Esophagus (tissue), 2 donors: Measurements from ENCODE around the gene GTF2IRD1. TPM values are rescaled to one million over a fixed set of nuclear protein-coding genes. Genes with fewer than 3 reads are reported as not detected.
"Not testable (repeated sequence)": the region's sequence is repeated elsewhere in the genome, so short reads cannot be mapped to it uniquely, and the experiment has no call there.

ENCODE experiments used
- H3K27ac ChIP-seq, 2 donors: one replicate each; pipeline ENCODE4 v1.5.1; 2013; ENCODE audit warnings: low read depth in 2 of 2, mild to moderate bottlenecking in 2 of 2, inconsistent platforms in 1 of 2, low read length in 1 of 2, moderate library complexity in 1 of 2
- H3K27me3 ChIP-seq, 2 donors: one replicate each; pipeline ENCODE4 v1.6.1; 2013; ENCODE audit warnings: low read length in 2 of 2, control low read depth in 1 of 2, mild to moderate bottlenecking in 1 of 2; ENCODE audit not compliant: insufficient read depth in 2 of 2, control insufficient read depth in 1 of 2
- H3K36me3 ChIP-seq, 2 donors: one replicate each; pipeline ENCODE4 v1.6.1; 2013; ENCODE audit warnings: low read length in 1 of 2; ENCODE audit not compliant: control insufficient read depth in 2 of 2, insufficient read depth in 2 of 2
- H3K4me1 ChIP-seq, 2 donors: one replicate each; pipeline ENCODE4 v1.6.1; 2013; ENCODE audit warnings: low read length in 1 of 2; ENCODE audit not compliant: control insufficient read depth in 2 of 2, insufficient read depth in 2 of 2
- H3K4me3 ChIP-seq, 2 donors: one replicate each; pipeline ENCODE4 v1.5.1; 2013; ENCODE audit warnings: low read length in 2 of 2, mild to moderate bottlenecking in 2 of 2, low read depth in 1 of 2, moderate library complexity in 1 of 2
- H3K9me3 ChIP-seq, 2 donors: one replicate each; pipeline ENCODE4 v1.6.1; 2013; ENCODE audit warnings: mild to moderate bottlenecking in 2 of 2, low read depth in 1 of 2, low read length in 1 of 2, moderate library complexity in 1 of 2; ENCODE audit not compliant: control insufficient read depth in 2 of 2, insufficient read depth in 1 of 2
- WGBS, 2 donors: extraction: QIAGEN DNeasy Blood & Tissue Kit; methylation state at CpG; one replicate each; pipeline ENCODE4 v1.1.7; 2013; 5-methylcytosine and 5-hydroxymethylcytosine counted together
- polyA plus RNA-seq, 2 donors: library from polyadenylated mRNA; stranded (reverse); fragments of 200-250 nt; gene quantifications; one replicate each; pipeline ENCODE4 v1.2.3, GENCODE V29; 2013
- donor health status: healthy with polysubstance abuse.
- donor health status: Bipolar disorder and iron deficiency.

Gene GTF2IRD1
- polyA plus RNA-seq, 2 donors: 30.4 to 43.4 TPM

GRCh38 chr7:74428023-74428422, 25.7 kb upstream of the GTF2IRD1 start:
- H3K9me3 ChIP-seq: no peaks in the 10 kb centered on the region
- H3K4me3 ChIP-seq: no peak overlapping the region
- no peaks in the 10 kb centered on the region for H3K36me3 ChIP-seq
- H3K4me1 ChIP-seq: no peaks in the 10 kb centered on the region
- 86 to 91% methylated on average over 4 of the region's 4 CpGs for WGBS, 2 donors
- no peaks in the 10 kb centered on the region for H3K27me3 ChIP-seq
- H3K27ac ChIP-seq: no peak overlapping the region

GRCh38 chr7:74429153-74429747, 24.5 kb upstream of the GTF2IRD1 start:
- no peak overlapping the region for H3K4me3 ChIP-seq
- no peak overlapping the region for H3K27ac ChIP-seq
- 66 to 72% methylated on average over 17 of the region's 17 CpGs for WGBS, 2 donors
- no peaks in the 10 kb centered on the region for H3K9me3 ChIP-seq
- H3K27me3 ChIP-seq: no peaks in the 10 kb centered on the region
- no peaks in the 10 kb centered on the region for H3K36me3 ChIP-seq
- H3K4me1 ChIP-seq: no peaks in the 10 kb centered on the region

GRCh38 chr7:74430409-74430808, 23.3 kb upstream of the GTF2IRD1 start:
- not testable (repeated sequence) for H3K9me3 ChIP-seq, H3K36me3 ChIP-seq, H3K27ac ChIP-seq, H3K4me3 ChIP-seq, H3K4me1 ChIP-seq, H3K27me3 ChIP-seq
- 61 to 72% methylated on average over 9 of the region's 9 CpGs for WGBS, 2 donors

- WGBS, 2 donors: 64 to 72% methylated on average over 12 of the region's 12 CpGs
- no peaks in the 10 kb centered on the region for H3K27me3 ChIP-seq
- no peaks in the 10 kb centered on the region for H3K4me1 ChIP-seq
- H3K27ac ChIP-seq: no peak overlapping the region
- H3K36me3 ChIP-seq: no peaks in the 10 kb centered on the region
- no peaks in the 10 kb centered on the region for H3K9me3 ChIP-seq
- H3K4me3 ChIP-seq: no peak overlapping the region
These were observed 22.7 kb upstream of the GTF2IRD1 start for GRCh38 chr7:74430961-74431466.

GRCh38 chr7:74437291-74437571, 16.5 kb upstream of the GTF2IRD1 start:
- H3K9me3 ChIP-seq, H3K27me3 ChIP-seq, H3K4me3 ChIP-seq, H3K36me3 ChIP-seq, H3K27ac ChIP-seq, H3K4me1 ChIP-seq: not testable (repeated sequence)
- 88 to 100% methylated on average over 1 of the region's 1 CpG for WGBS, 2 donors

DNA sequence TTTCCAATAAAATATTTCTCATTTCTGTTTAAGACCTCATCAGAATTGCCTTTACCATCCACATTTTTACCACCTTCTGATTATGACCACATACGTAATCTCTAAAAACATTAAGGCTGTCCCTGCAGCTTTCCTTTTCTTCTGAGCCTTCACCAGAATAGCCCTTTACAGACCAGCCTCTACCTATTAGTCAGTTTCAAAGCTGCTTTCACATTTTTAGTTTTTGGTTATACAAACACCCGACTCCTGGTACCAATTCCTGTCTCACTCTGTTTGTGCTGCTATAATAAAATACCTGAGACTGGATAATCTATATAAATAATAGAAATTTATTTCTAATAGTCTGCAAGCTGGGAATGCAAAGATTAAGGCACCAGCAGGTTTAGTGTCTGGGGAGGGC, 15.4 kb upstream of the GTF2IRD1 start:
- Histone ChIP-seq H3K36me3 (no peaks in the 10 kb centered on the region), H3K9me3 (peaks cover 0 to 2% of the 10 kb centered on the region in 2 donors), H3K27ac (no peak overlapping the region), H3K27me3 (no peaks in the 10 kb centered on the region), H3K4me3 (no peak overlapping the region), H3K4me1 (no peaks in the 10 kb centered on the region)
- WGBS, 2 donors: 96 to 98% methylated on average over 2 of the region's 2 CpGs

GRCh38 chr7:74439541-74439940, 14.2 kb upstream of the GTF2IRD1 start:
- no peaks in the 10 kb centered on the region for H3K27me3 ChIP-seq
- no peak overlapping the region for H3K27ac ChIP-seq
- H3K4me3 ChIP-seq: no peak overlapping the region
- no peaks in the 10 kb centered on the region for H3K4me1 ChIP-seq
- 93 to 94% methylated on average over 4 of the region's 4 CpGs for WGBS, 2 donors
- H3K36me3 ChIP-seq: no peaks in the 10 kb centered on the region
- peaks cover 0 to 2% of the 10 kb centered on the region in 2 donors for H3K9me3 ChIP-seq

GRCh38 chr7:74440143-74440542, 13.6 kb upstream of the GTF2IRD1 start:
- H3K27me3 ChIP-seq, H3K27ac ChIP-seq, H3K4me1 ChIP-seq, H3K36me3 ChIP-seq, H3K9me3 ChIP-seq, H3K4me3 ChIP-seq: not testable (repeated sequence)
- 96 to 97% methylated on average over 3 of the region's 3 CpGs for WGBS, 2 donors

DNA sequence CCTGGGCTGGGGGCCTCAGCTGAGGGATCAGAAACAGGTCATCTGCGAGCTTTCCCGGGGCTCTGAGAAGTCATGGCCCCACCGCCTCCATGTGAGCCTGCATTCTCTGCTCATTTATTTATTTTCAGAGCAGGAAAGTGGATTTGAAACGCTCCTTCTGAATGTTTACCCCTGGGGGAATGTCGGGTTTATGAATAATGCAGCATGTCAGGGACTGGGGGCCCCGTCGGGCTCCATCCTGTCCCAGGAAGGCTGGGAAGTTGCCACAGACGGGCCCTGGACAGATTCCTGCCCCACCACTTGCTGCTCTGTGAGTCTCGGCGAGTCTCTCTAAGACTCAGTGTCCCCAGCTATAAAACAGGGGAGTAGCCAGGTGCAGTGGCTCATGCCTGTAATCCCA, 11.9 kb upstream of the GTF2IRD1 start:
- Histone ChIP-seq H3K4me1 (no peaks in the 10 kb centered on the region), H3K4me3 (no peak overlapping the region), H3K9me3 (peaks cover 0 to 2% of the 10 kb centered on the region in 2 donors), H3K36me3 (no peaks in the 10 kb centered on the region), H3K27ac (no peak overlapping the region), H3K27me3 (no peaks in the 10 kb centered on the region)
- WGBS, 2 donors: 36 to 55% methylated on average over 10 of the region's 10 CpGs

DNA sequence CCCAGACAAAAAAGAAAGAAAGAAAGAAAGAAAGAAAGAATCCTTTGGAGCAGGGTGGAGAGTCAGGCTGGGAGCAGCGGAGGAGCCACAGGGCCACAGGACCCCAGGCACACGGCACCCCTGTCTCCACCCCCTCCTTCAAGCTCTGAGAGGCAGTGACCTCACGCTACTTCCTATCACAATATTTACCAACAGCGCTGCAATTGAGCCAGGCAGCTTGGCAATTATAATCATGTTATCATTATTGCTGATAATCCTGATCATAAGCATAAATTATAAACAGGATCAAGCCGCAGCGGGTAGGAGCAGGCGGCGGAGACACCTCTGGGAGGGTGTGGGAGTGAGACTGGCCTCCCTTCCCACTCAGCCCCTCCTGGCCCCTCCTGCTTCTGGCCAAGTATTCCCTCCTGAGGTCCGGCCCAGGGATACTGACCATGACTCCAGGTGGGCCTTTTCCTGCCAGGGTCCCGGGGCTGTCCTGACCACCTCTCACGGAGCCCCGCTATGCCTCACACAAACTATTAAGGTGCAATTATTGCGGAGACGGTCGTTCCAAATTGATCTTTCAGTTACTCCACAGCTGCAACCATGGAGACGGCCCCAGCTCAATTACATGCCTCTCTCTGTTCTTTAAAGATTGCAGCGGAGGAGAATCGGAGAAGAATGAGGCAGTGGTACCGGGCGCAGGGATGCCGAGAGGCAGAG, 10.0 kb upstream of the GTF2IRD1 start:
- H3K4me1 ChIP-seq: no peaks in the 10 kb centered on the region
- no peak overlapping the region for H3K4me3 ChIP-seq
- no peaks in the 10 kb centered on the region for H3K36me3 ChIP-seq
- H3K9me3 ChIP-seq: no peaks in the 10 kb centered on the region
- H3K27me3 ChIP-seq: no peaks in the 10 kb centered on the region
- H3K27ac ChIP-seq: no peak overlapping the region
- 69 to 80% methylated on average over 21 of the region's 21 CpGs for WGBS, 2 donors
